PC-3 (cell line): Measurements from ENCODE around the gene C3orf62. TPM values are rescaled to one million over a fixed set of nuclear protein-coding genes. Genes with fewer than 3 reads are reported as not detected.
"Not testable (repeated sequence)": the region's sequence is repeated elsewhere in the genome, so short reads cannot be mapped to it uniquely, and the experiment has no call there.

Experiments
- ATAC-seq: fragments of 200-7000 bp; cut with Tn5 transposase; 2 replicates; pipeline ENCODE4 v1.9.1; 2020; ENCODE audit warnings: mild to moderate bottlenecking, moderate library complexity
- BruUV-seq: library from RNA; stranded (reverse); fragments of 400-500 nt; replicated peaks from 2 replicates; lab custom pipeline; 2021; lab: Mats Ljungman, UMichigan
- CTCF ChIA-PET: fragments of 300-600 bp; sonication (Branson Sonifier 250); formaldehyde crosslinking; loops from one replicate; lab custom pipeline; 2022; ENCODE audit warnings: antibody characterized with exemption; lab: Charles Lee
- POLR2A ChIA-PET: fragments of 300-600 bp; sonication (Branson Sonifier 250); formaldehyde crosslinking; loops from one replicate; lab custom pipeline; 2022; ENCODE audit warnings: antibody characterized with exemption; ENCODE audit not compliant: unreplicated experiment; lab: Charles Lee
- DNase-seq: peaks from one replicate; pipeline ENCODE4 v3.0.0-alpha.2; 2015
- H2AFZ ChIP-seq: fragments of 300-600 bp; sonication (generic); 2 replicates; pipeline ENCODE4 v1.6.0; 2016; ENCODE audit warnings: antibody characterized with exemption, low read length
- H3F3A ChIP-seq: fragments of 300-600 bp; sonication (generic); one replicate; pipeline ENCODE4 v1.6.0; 2017; ENCODE audit warnings: antibody characterized with exemption, low read length, control low read depth, mild to moderate bottlenecking; ENCODE audit not compliant: unreplicated experiment
- H3K27ac ChIP-seq: fragments of 300-600 bp; sonication (generic); 2 replicates; pipeline ENCODE4 v1.5.1; 2016; ENCODE audit warnings: mild to moderate bottlenecking, low read length
- H3K27me3 ChIP-seq: fragments of 300-600 bp; sonication (generic); 2 replicates; pipeline ENCODE4 v1.6.1; 2016; ENCODE audit warnings: low read length, mixed read lengths
- H3K36me3 ChIP-seq: fragments of 300-600 bp; sonication (generic); 2 replicates; pipeline ENCODE4 v1.6.1; 2016; ENCODE audit warnings: low read depth, mixed run types, low read length, mixed read lengths
- H3K4me1 ChIP-seq: fragments of 300-600 bp; sonication (generic); 2 replicates; pipeline ENCODE4 v1.5.1; 2016; ENCODE audit warnings: low read length; ENCODE audit not compliant: insufficient read depth
- H3K4me2 ChIP-seq: fragments of 300-600 bp; sonication (generic); 2 replicates; pipeline ENCODE4 v1.6.0; 2016; ENCODE audit warnings: low read length
- H3K4me3 ChIP-seq: fragments of 300-600 bp; sonication (generic); 2 replicates; pipeline ENCODE4 v1.5.1; 2016; ENCODE audit warnings: mild to moderate bottlenecking, low read length, mixed read lengths
- H3K79me2 ChIP-seq: fragments of 300-600 bp; sonication (generic); 2 replicates; pipeline ENCODE4 v1.6.1; 2017; ENCODE audit warnings: low read length, mixed read lengths
- H3K9ac ChIP-seq: fragments of 300-600 bp; sonication (generic); 2 replicates; pipeline ENCODE4 v1.6.0; 2016; ENCODE audit warnings: mild to moderate bottlenecking, low read length
- H3K9me2 ChIP-seq: fragments of 300-600 bp; sonication (generic); replicated peaks from 2 replicates; pipeline ENCODE4 v1.6.1; 2016; ENCODE audit warnings: mixed run types, low read length, mixed read lengths
- H3K9me3 ChIP-seq: fragments of 300-600 bp; sonication (generic); 2 replicates; pipeline ENCODE4 v1.6.1; 2016; ENCODE audit warnings: low read length, mixed read lengths
- H4K20me1 ChIP-seq: fragments of 300-600 bp; sonication (generic); 2 replicates; pipeline ENCODE4 v1.6.1; 2016; ENCODE audit warnings: low read length, mixed read lengths
- EZH2 ChIP-seq: fragments of 300-600 bp; sonication (generic); IDR thresholded peaks from one replicate; pipeline ENCODE4 v1.6.1; 2017; ENCODE audit warnings: antibody characterized with exemption, mild to moderate bottlenecking, low read length; ENCODE audit not compliant: unreplicated experiment
- EZH2phosphoT487 ChIP-seq: fragments of 300-600 bp; sonication (generic); IDR thresholded peaks from 2 replicates; pipeline ENCODE4 v1.6.1; 2018; ENCODE audit warnings: mild to moderate bottlenecking, antibody characterized with exemption, low read length, borderline replicate concordance
- intact Hi-C: fragments of 100-400 bp; cut with micrococcal nuclease; formaldehyde crosslinking; loops from 2 replicates; pipeline ENCODE4 v1.9.0; 2023
- total RNA-seq: library from RNA; depleted of rRNA; stranded (reverse); fragments of >200 nt; gene quantifications from 2 replicates; pipeline ENCODE4 v1.2.3, GENCODE V29; 2014
- TF ChIP-seq, protein P1 (sequence below): fragments of 300-600 bp; sonication (generic); conservative IDR thresholded peaks from 2 replicates; pipeline ENCODE4 v1.5.1; 2017; ENCODE audit warnings: antibody characterized with exemption, low read depth, mild to moderate bottlenecking, low read length

C3orf62 gene
- total RNA-seq, 1 experiment from 2014 or later, result 3.9 TPM

DNA sequence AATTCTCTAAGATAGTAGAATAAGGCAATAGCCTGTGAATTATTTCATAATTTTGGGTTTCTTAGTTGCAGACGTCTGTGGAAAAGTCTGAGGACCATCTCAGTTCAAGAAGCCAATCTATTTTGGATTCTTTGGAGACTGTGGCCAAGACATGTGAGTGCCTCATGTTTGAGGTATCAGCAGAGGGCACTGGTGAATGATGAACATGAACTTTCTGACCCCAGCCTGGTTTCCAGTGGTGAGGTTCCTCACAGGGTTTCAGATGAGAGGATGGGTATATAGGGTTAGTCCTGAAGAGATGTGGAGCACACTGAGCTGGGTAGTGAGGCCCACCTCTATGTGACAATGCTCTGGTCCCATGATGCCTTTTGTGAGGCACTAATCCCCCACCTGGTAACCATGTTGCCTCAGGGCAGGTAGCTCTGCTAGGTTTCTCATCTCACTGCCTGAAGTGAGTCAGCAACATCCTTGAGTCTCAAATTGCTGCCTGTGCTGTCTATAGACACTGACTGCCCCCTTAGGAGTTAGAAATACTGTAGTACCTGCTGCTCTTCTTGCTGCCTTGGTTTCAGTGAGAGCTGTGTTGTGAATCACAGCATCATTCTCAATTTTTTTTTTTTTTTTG is 32.3 kb downstream of the C3orf62 start:
- Histone ChIP-seq H3F3A (peaks cover 4% of the 10 kb centered on the region), H3K9ac (peak overlapping the region; percentile 41; the same call in 1 of the 2 replicates), H3K27ac (peak overlapping the region; percentile 75), H3K9me2 (no peaks in the 10 kb centered on the region), H2AFZ (peak overlapping the region; percentile 22; the same call in 1 of the 2 replicates), H3K4me3 (no peak overlapping the region), H3K79me2 (no peaks in the 10 kb centered on the region), H3K4me2 (peak overlapping the region; percentile 43), H3K27me3 (no peaks in the 10 kb centered on the region), H3K9me3 (no peaks in the 10 kb centered on the region), H3K36me3 (no peaks in the 10 kb centered on the region), H3K4me1 (peaks cover 18% of the 10 kb centered on the region), H4K20me1 (no peaks in the 10 kb centered on the region)
- TF ChIP-seq EZH2 (no peak), EZH2phosphoT487 (no peak)
- TF ChIP-seq, protein P1, sequence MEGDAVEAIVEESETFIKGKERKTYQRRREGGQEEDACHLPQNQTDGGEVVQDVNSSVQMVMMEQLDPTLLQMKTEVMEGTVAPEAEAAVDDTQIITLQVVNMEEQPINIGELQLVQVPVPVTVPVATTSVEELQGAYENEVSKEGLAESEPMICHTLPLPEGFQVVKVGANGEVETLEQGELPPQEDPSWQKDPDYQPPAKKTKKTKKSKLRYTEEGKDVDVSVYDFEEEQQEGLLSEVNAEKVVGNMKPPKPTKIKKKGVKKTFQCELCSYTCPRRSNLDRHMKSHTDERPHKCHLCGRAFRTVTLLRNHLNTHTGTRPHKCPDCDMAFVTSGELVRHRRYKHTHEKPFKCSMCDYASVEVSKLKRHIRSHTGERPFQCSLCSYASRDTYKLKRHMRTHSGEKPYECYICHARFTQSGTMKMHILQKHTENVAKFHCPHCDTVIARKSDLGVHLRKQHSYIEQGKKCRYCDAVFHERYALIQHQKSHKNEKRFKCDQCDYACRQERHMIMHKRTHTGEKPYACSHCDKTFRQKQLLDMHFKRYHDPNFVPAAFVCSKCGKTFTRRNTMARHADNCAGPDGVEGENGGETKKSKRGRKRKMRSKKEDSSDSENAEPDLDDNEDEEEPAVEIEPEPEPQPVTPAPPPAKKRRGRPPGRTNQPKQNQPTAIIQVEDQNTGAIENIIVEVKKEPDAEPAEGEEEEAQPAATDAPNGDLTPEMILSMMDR, result peak; percentile 21; the same call in 1 of the 2 replicates
- CTCF ChIA-PET, result no interaction called here
- no TSS peak for BruUV-seq
- intact Hi-C loops, result loop anchor here (1.0 kb wide), 1 partner anchor 7 kb away; no protein-coding TSS in a partner anchor
- ATAC-seq (peak; percentile 89), DNase-seq (peak; percentile 90)
- POLR2A ChIA-PET, result interaction anchor here (0.6 kb wide), 1 partner anchor 113 kb away, joined by 3 read pairs; no protein-coding TSS in a partner anchor

DNA sequence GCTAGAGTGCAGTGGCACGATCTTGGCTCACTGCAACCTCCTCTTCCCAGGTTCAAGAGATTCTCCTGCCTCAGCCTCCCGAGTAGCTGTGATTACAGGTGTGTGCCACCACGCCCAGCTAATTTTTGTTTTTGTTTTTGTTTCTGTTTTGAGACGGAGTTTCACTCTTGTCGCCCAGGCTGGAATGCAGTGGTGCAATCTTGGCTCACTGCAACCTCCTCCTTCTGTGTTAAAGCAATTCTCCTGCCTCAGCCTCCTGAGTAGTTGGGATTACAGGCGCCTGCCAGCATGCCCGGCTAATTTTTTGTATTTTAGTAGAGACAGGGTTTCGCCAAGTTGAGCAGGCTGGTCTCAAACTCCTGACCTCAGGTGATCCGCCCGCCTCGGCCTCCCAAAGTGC is 36.9 kb downstream of the C3orf62 start:
- H3K9me2 ChIP-seq, H3K27ac ChIP-seq, DNase-seq, H3K79me2 ChIP-seq, H4K20me1 ChIP-seq, H3K4me2 ChIP-seq, ATAC-seq, H3F3A ChIP-seq, CTCF ChIA-PET, intact Hi-C loops, H3K27me3 ChIP-seq, H2AFZ ChIP-seq, H3K9me3 ChIP-seq, H3K36me3 ChIP-seq, H3K9ac ChIP-seq, BruUV-seq, H3K4me3 ChIP-seq: not testable (repeated sequence)
- POLR2A ChIA-PET, result interaction anchor here (0.7 kb wide), 1 partner anchor 231 kb away, joined by 4 read pairs; no protein-coding TSS in a partner anchor
- peaks cover 22% of the 10 kb centered on the region for H3K4me1 ChIP-seq

DNA sequence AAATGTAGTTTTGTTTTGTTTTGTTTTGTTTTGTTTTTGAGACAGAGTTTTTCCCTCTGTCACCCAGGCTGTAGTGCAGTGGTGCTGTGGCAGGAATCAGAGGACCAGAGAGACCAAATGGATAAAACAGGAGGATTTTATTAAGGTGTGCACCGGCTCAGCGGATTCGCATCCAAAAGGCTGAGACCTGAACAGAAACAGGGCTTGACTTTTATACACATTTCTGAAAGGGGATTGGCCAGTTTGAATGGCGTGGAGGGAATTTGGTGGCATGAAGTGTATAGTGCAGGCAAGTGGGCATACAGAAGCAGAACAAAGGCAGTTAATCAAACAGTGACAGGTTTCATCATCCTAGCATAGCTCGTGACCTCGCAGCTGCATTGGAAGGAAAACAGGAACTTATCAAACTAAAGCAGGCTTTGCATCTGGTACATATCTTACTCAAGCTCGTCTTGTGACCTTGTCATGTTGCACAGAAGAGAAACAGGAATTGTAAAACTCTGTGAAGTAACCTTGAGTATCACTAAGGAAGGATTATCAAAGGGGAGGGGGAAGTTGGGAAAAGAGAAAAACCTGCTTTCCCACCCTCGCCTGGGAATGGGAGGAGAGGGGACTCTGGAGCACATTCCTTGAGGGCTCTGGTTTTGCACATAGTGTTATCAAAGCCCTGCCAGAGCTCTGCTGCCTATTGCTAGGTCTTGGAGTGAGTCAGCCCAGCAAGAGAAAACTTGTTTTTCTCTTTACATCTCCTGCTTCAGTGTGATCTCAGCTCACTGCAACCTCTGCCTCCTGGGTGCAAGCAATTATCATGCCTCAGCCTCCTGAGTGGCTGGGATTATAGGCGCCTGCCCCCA is 38.5 kb downstream of the C3orf62 start:
- no peaks in the 10 kb centered on the region for H3K9me2 ChIP-seq
- intact Hi-C loops, result no loop called here
- TF ChIP-seq EZH2phosphoT487, result no peak
- TF ChIP-seq, protein P1, result no peak
- no peak for TF ChIP-seq EZH2
- H2AFZ ChIP-seq, result no peak overlapping the region
- TSS peak; percentile 42 for BruUV-seq
- DNase-seq, result peak; percentile 23
- no peak overlapping the region for H3K4me3 ChIP-seq
- peaks cover 14% of the 10 kb centered on the region; the same call in 1 of the 2 replicates for H3K4me1 ChIP-seq
- peak overlapping the region; percentile 67 for H3K27ac ChIP-seq
- H3F3A ChIP-seq, result no peaks in the 10 kb centered on the region
- H3K4me2 ChIP-seq, result no peak overlapping the region
- H3K36me3 ChIP-seq, result no peaks in the 10 kb centered on the region; the same call in 1 of the 2 replicates
- 0 out of 2 replicates have a peak, but pooled peaks cover 16% of the 10 kb centered on the region for H3K9me3 ChIP-seq
- ATAC-seq, result no peak
- no peak overlapping the region for H3K9ac ChIP-seq
- H3K79me2 ChIP-seq, result no peaks in the 10 kb centered on the region
- no peaks in the 10 kb centered on the region for H3K27me3 ChIP-seq
- no peaks in the 10 kb centered on the region for H4K20me1 ChIP-seq
- POLR2A ChIA-PET, result no interaction called here
- CTCF ChIA-PET, result interaction anchor here (0.7 kb wide), 1 partner anchor 109 kb away, joined by 4 read pairs; no protein-coding TSS in a partner anchor
